Right ventricle myocardium inferior (tissue), 1 donor: Measurements from ENCODE around the gene ZNF267. TPM values are rescaled to one million over a fixed set of nuclear protein-coding genes. Genes with fewer than 3 reads are reported as not detected.
"Not testable (repeated sequence)": the region's sequence is repeated elsewhere in the genome, so short reads cannot be mapped to it uniquely, and the experiment has no call there.

ENCODE experiments used
- ATAC-seq: fragments of 200-7000 bp; cut with Tn5 transposase; one replicate; pipeline ENCODE4 v1.9.1; 2020; ENCODE audit warnings: mild to moderate bottlenecking, moderate library complexity
- DNase-seq: peaks from one replicate; pipeline ENCODE4 v3.0.0; 2021; ENCODE audit errors: missing footprints
- intact Hi-C: fragments of 100-400 bp; cut with DNase I; formaldehyde crosslinking; loops from one replicate; pipeline ENCODE4 v1.11.0; 2022
- long read RNA-seq: library from polyadenylated mRNA; unstranded; transcript quantifications from one replicate; pipeline ENCODE4 v2.0.0, GENCODE V29; 2021
- total RNA-seq: library from RNA; stranded (reverse); fragmentation: NEBNext Ultra II Directional; extraction: Animal tissue kit (Norgen Biotek cat#: 25700); gene quantifications from one replicate; pipeline ENCODE4 v1.2.1, GENCODE V29; 2021
- donor health status: DM: no; HTN: yes; CAD: no; lungs with severe emphysema.

Gene ZNF267
- total RNA-seq, result 6.6 TPM
- long read RNA-seq, partial matches to known transcripts, result 0 of 1 reads
- long read RNA-seq, other reads (novel, unspliced or antisense), result 0 of 1 reads

DNA sequence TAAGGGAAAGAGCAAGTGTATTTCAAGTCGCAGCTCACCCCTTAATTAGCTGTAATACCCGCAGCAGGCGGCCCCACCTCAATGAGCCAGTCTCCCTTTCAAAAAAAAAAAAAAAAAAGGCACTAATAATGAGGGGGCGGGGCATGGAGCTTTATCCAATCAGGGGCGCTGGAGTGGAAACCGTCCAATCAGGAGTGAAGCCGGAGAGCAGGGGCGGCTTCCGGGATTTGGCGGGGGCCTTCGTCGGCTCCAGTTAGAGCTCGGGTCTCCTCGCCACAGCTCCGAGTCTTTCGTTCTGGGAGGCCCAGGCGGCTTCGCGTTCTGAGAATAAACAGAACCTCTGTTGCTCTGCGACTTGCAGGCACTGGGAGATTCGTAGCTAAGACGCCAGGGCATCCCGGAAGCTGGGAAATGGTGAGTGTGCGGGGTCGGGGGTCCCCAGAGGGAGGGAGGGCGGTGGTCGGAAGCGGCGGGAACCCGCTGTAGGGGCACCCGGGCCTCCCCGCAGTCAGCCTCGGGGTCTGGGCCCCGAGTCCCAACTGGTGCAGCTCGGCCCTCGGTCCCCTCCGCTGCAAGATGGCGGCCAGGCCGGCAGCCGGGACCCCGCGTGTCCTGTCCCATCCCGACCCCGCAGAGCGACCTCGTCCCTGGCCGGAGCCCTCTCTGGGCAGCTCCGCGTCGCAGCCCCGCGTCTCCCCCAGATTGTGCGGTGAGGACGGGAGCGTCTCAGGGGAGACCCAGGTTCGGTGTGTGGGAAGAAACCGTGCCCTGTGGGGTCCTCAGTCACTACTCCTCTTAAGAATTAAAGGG lies at the start of gene ZNF267:
ZNF267 (plus strand) TSS at position 252 of the 810 bp plus-strand sequence; CDS start at position 412, 160 bp downstream.
- ATAC-seq (peak; percentile 96), DNase-seq (peak; percentile 96)
- intact Hi-C loops, result loop anchor here (5.0 to 10.0 kb wide), 2 partner anchors 416 to 919 kb away; partner anchors contain the start of genes ARMC5 and SETD1A

- ATAC-seq, result no peak
These were observed 40.6 kb upstream of the ZNF267 start for GRCh38 chr16:31833047-31833446.

GRCh38 chr16:31836396-31836795 lies 37.2 kb upstream of the ZNF267 start:
- DNase-seq, intact Hi-C loops, ATAC-seq: not testable (repeated sequence)

More at GRCh38 chr16:31833047-31833446, 40.6 kb upstream of the ZNF267 start:
- no peak for DNase-seq
- intact Hi-C loops, result no loop called here

- ATAC-seq, result no peak
- intact Hi-C loops, result no loop called here
These were observed 30.7 kb upstream of the ZNF267 start for GRCh38 chr16:31842864-31843263.

GRCh38 chr16:31848572-31848971 lies 25.0 kb upstream of the ZNF267 start:
- ATAC-seq, DNase-seq, intact Hi-C loops: not testable (repeated sequence)

More at GRCh38 chr16:31842864-31843263, 30.7 kb upstream of the ZNF267 start:
- no peak for DNase-seq

DNA sequence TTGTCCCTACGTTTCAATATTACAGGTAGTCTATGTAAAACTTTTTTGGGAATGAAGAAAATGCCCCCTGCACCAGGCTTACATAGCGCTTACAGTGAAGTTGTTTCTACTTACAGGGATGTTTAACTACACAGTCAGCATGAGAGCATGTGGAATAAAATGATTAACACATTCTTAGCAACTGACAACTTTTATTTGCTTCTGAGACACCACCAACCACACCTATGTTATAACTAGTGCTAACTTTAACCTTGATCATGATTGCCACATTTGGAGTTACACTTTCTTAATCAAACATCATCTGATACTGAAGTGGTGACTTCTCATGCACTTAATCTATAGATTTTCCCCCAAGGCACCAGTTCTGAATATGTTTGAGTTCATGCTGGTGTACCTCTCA lies 20.3 kb upstream of the ZNF267 start:
- intact Hi-C loops, result no loop called here
- ATAC-seq (no peak), DNase-seq (no peak)

- DNase-seq, result no peak
- no peak for ATAC-seq
- intact Hi-C loops, result no loop called here
These were observed 13.1 kb upstream of the ZNF267 start for GRCh38 chr16:31860508-31860907.

- intact Hi-C loops, result no loop called here
- ATAC-seq (no peak), DNase-seq (no peak)
These were observed 12.2 kb upstream of the ZNF267 start for GRCh38 chr16:31861455-31861854.

- DNase-seq (no peak), ATAC-seq (no peak)
- intact Hi-C loops, result no loop called here
These were observed 10.8 kb upstream of the ZNF267 start for GRCh38 chr16:31862761-31863160.

DNA sequence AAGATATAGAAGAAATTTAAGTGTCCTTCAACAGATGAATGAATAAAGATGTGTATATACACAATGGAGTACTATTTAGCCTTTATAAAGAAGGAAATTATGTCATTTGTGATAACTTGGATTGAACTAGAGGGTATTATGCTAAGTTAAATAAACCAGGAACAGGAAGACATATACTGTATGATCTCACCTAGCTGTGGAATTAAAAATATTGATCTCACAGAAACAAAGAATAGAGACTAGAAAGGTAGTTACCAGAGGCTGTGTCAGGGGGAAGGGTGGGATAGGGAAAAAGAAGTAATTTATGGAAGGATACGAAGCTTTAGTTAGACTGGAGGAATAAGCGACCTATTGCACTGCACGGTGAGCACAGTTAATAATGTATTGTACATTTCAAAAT lies 5.4 kb upstream of the ZNF267 start:
- DNase-seq (no peak), ATAC-seq (no peak)
- intact Hi-C loops, result loop anchor here (2.0 kb wide), 1 partner anchor 883 kb away; the partner anchor contains the start of gene HSD3B7

DNA sequence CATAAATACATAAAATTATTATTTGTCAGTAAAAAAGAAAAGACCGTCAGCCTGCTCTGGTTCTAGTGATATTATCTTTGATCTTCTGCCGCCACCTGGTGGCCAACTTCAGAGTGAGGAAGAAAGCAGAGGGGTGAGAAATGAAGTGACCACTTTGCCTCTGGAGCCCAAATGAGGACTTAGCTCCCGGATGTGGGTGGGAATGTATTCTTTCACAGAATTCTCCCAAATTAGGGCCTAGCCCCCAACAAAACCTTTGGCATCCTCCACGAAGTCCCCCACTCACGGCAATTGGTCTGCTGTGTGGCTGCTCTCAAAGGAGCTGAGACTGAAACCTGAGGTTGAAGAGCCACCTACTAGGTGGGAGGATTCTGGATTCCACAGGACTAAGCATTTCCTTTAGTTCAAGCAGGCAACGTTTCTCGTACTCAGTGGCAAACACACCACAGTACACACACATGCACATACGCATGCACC lies 4.9 kb upstream of the ZNF267 start:
- intact Hi-C loops, result loop anchor here (2.0 kb wide), 1 partner anchor 884 kb away; the partner anchor contains the start of gene HSD3B7
- DNase-seq, result peak; percentile 84

GRCh38 chr16:31869511-31870201 lies 4.0 kb upstream of the ZNF267 start:
- ATAC-seq (peak; percentile 54), DNase-seq (no peak)
- intact Hi-C loops, result loop anchor here (2.0 to 10.0 kb wide), 3 partner anchors 412 to 915 kb away; partner anchors contain the start of genes ARMC5, HSD3B7 and SETD1A

More for the DNA sequence above, 4.9 kb upstream of the ZNF267 start:
- ATAC-seq, result peak; percentile 55

DNA sequence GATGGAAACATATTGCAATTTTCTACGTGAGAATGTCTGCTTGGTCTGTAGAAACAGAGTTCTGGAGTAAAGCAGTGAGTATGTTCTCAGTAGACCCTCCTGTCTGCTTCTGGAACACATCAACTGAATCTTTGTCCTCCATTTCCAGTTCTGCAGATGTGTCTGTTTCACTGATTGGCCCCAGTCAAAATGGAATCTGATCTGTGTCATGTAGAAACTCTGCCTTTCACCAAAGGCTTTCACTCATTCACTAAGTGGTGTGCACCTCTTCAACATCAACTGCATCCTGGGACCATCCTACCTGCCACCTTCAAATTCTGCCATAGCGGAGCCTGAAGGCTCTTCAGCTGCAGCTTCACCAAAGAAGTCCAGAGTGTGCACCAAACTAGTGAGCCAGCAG lies 2.8 kb upstream of the ZNF267 start:
- DNase-seq, result no peak
- ATAC-seq, result no peak
- intact Hi-C loops, result loop anchor here (5.0 to 10.0 kb wide), 2 partner anchors 414 to 916 kb away; partner anchors contain the start of genes ARMC5 and SETD1A

DNA sequence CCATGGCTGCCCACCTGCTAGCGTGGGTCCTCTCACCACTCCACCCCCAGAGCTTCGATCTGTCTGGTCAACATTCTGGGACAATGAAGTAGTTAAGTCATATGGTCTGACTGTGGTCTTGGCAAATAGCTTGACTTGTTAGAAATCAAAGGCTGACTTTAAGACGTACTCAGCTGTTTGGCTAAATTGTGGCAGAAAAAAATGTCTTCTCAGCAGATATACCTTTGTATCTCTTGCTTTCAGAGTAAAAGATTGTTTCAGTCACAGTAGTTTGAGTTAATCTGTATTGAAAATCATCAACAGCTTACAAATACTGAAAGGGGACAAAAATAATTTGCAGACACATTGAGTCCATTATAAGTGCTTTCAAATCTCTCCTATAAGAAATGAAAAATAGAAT lies 2.1 kb upstream of the ZNF267 start:
- intact Hi-C loops, result loop anchor here (5.0 to 10.0 kb wide), 2 partner anchors 414 to 917 kb away; partner anchors contain the start of genes ARMC5 and SETD1A
- DNase-seq (no peak), ATAC-seq (no peak)

DNA sequence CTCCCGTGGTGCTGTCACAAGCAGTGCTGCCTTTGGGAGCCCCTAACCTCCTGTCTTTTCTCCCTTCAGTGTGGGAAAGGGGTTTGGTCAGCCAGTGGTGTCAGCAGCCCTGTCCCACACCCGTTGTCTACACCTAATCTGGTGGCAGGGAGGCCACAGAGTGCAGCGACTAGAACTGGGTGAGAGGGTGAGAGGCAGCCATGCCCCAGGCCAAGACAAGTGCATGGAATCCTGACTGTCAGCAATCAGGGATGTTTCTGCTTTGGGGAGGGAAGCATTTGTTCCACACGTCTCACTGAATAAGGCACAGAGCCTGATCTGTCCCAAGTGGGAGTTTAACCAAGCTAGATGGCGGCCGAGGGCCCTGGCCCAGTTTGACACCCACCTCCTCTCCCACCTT lies 1.4 kb upstream of the ZNF267 start:
- no peak for ATAC-seq
- no peak for DNase-seq
- intact Hi-C loops, result loop anchor here (5.0 to 10.0 kb wide), 2 partner anchors 415 to 917 kb away; partner anchors contain the start of genes ARMC5 and SETD1A

DNA sequence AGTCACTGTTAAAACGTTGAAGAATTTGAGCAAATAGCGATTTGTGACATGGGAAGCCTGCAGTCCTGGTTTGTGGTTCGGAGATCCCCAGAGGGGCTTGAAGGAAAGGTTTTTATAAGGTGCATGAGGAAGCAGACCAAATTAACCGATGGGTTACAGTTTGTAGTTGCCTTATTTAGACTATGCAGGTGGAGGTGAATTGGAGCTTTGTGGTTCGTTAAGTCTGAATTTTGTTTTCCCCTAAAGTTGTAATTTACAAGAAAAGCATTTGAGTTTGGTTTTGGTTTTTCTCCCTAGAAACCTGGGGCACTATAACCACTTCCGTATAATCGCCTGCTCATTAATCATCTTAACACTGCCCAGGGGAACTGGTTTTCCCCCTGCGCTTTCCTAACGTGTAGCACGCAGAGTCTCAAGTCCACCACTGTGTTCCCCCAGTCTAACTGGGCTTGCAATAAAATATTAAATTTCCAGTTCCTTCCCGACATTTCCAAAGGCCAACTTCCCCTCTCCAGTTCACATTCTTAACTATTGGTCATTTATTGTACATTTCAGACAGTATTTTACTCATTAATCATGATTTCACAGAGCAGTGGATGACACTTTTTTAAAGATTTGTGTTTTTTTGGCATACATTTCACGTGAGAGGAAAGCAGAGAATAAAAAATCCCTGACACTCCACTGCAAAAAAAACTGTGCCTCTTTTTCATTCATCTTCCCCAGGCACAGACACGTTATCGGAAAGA lies 932 bp downstream of the ZNF267 start:
- no peak for DNase-seq
- intact Hi-C loops, result loop anchor here (5.0 to 10.0 kb wide), 2 partner anchors 417 to 920 kb away; partner anchors contain the start of genes ARMC5 and SETD1A
- no peak for ATAC-seq

DNA sequence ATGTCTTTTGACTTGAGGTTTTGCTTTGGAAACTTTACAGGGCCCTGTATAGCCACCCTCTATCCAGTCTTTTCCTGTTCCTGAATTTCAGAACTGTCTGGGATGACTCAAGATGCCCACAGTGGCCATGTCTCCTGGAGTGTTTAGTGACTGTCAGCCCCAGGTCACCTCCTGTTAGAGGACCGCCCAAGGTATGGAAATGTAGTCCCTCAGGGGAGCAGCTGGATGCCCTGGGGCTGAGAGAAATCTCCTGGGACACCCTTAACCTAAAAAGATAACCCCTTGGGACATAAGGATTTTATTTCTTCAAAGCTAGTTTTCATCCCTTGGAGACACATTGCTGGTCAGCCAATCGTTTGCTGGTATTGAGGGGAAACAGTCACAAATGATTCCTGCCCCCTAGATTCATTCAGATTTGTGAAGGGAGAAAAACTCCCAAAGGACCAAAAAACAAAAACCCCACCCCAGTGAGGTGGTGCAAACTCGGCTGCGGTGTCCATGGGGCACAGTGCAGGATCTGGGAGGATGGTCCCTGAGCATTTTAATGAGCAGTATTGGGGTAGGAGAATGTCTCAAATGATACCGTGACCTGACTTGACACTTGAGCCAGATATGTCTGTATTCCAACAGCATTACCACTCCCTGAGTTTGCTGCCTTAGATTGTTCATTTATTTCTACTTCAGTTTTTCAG lies 1.7 kb downstream of the ZNF267 start:
- no peak for ATAC-seq
- intact Hi-C loops, result loop anchor here (10.0 kb wide), 1 partner anchor 920 kb away; the partner anchor contains the start of gene SETD1A
- DNase-seq, result no peak
